ENCODE measurements around the gene TIAL1.
"Not testable (repeated sequence)": the region's sequence is repeated elsewhere in the genome, so short reads cannot be mapped to it uniquely, and the experiment has no call there.

The TIAL1 gene

GRCh38 chr10:119595134-119595675 lies 1.6 kb downstream of the TIAL1 start:
- Histone ChIP-seq H3K27ac (ENCODE audit: low read depth in 2 of 2, low read length in 2 of 2) (peak overlapping the region in 1 of 2 donors; percentile 99), H3K36me3 (ENCODE audit: control insufficient read depth in 2 of 2, insufficient read depth in 2 of 2, low read length in 2 of 2) (peaks cover 0 to under 1% of the 10 kb centered on the region in 2 donors), H3K9me3 (ENCODE audit: control insufficient read depth in 2 of 2, low read length in 2 of 2) (no peaks in the 10 kb centered on the region), H3K4me1 (ENCODE audit: control insufficient read depth in 2 of 2, insufficient read depth in 2 of 2, low read length in 2 of 2) (peaks cover 36 to 37% of the 10 kb centered on the region in 2 donors), H3K27me3 (ENCODE audit: control insufficient read depth in 2 of 2, insufficient read depth in 2 of 2, low read length in 2 of 2) (no peaks in the 10 kb centered on the region), H3K9ac (ENCODE audit: low read depth in 1 of 2, low read length in 2 of 2) (peak overlapping the region; percentile 66 to 83), H3K4me3 (ENCODE audit: low read length in 2 of 2) (peak overlapping the region; percentile 96 to 97)

- Histone ChIP-seq H3K27ac (ENCODE audit: low read depth in 2 of 2, low read length in 2 of 2) (no peak overlapping the region), H3K9me3 (ENCODE audit: control insufficient read depth in 2 of 2, low read length in 2 of 2) (no peaks in the 10 kb centered on the region), H3K27me3 (ENCODE audit: control insufficient read depth in 2 of 2, insufficient read depth in 2 of 2, low read length in 2 of 2) (no peaks in the 10 kb centered on the region), H3K36me3 (ENCODE audit: control insufficient read depth in 2 of 2, insufficient read depth in 2 of 2, low read length in 2 of 2) (peaks cover 26 to 28% of the 10 kb centered on the region in 2 donors), H3K4me1 (ENCODE audit: control insufficient read depth in 2 of 2, insufficient read depth in 2 of 2, low read length in 2 of 2) (peaks cover 10 to 14% of the 10 kb centered on the region in 2 donors), H3K4me3 (ENCODE audit: low read length in 2 of 2) (no peak overlapping the region), H3K9ac (ENCODE audit: low read depth in 1 of 2, low read length in 2 of 2) (no peak overlapping the region)
These were observed 8.7 kb downstream of the TIAL1 start for GRCh38 chr10:119588071-119588470.

- no peaks in the 10 kb centered on the region for H3K4me1 ChIP-seq (ENCODE audit: control insufficient read depth in 2 of 2, insufficient read depth in 2 of 2, low read length in 2 of 2)
- H3K36me3 ChIP-seq (ENCODE audit: control insufficient read depth in 2 of 2, insufficient read depth in 2 of 2, low read length in 2 of 2), result peaks cover 55 to 57% of the 10 kb centered on the region in 2 donors
- H3K4me3 ChIP-seq (ENCODE audit: low read length in 2 of 2), result no peak overlapping the region
- no peaks in the 10 kb centered on the region for H3K27me3 ChIP-seq (ENCODE audit: control insufficient read depth in 2 of 2, insufficient read depth in 2 of 2, low read length in 2 of 2)
- no peak overlapping the region for H3K27ac ChIP-seq (ENCODE audit: low read depth in 2 of 2, low read length in 2 of 2)
- H3K9me3 ChIP-seq (ENCODE audit: control insufficient read depth in 2 of 2, low read length in 2 of 2), result no peaks in the 10 kb centered on the region
- H3K9ac ChIP-seq (ENCODE audit: low read depth in 1 of 2, low read length in 2 of 2), result no peak overlapping the region
These were observed 18.4 kb downstream of the TIAL1 start for GRCh38 chr10:119578355-119578754.

- no peaks in the 10 kb centered on the region for H3K27me3 ChIP-seq (ENCODE audit: control insufficient read depth in 2 of 2, insufficient read depth in 2 of 2, low read length in 2 of 2)
- H3K9ac ChIP-seq (ENCODE audit: low read depth in 1 of 2, low read length in 2 of 2), result no peak overlapping the region
- no peak overlapping the region for H3K27ac ChIP-seq (ENCODE audit: low read depth in 2 of 2, low read length in 2 of 2)
- no peaks in the 10 kb centered on the region for H3K4me1 ChIP-seq (ENCODE audit: control insufficient read depth in 2 of 2, insufficient read depth in 2 of 2, low read length in 2 of 2)
- no peak overlapping the region for H3K4me3 ChIP-seq (ENCODE audit: low read length in 2 of 2)
- peaks cover 51 to 53% of the 10 kb centered on the region in 2 donors for H3K36me3 ChIP-seq (ENCODE audit: control insufficient read depth in 2 of 2, insufficient read depth in 2 of 2, low read length in 2 of 2)
- no peaks in the 10 kb centered on the region for H3K9me3 ChIP-seq (ENCODE audit: control insufficient read depth in 2 of 2, low read length in 2 of 2)
These were observed 20.8 kb downstream of the TIAL1 start for GRCh38 chr10:119575991-119576390.

GRCh38 chr10:119575506-119575905 lies 21.3 kb downstream of the TIAL1 start:
- H3K9me3 ChIP-seq (ENCODE audit: control insufficient read depth in 2 of 2, low read length in 2 of 2), result no peaks in the 10 kb centered on the region
- H3K9ac ChIP-seq (ENCODE audit: low read depth in 1 of 2, low read length in 2 of 2), result no peak overlapping the region
- no peaks in the 10 kb centered on the region for H3K27me3 ChIP-seq (ENCODE audit: control insufficient read depth in 2 of 2, insufficient read depth in 2 of 2, low read length in 2 of 2)
- H3K4me3 ChIP-seq (ENCODE audit: low read length in 2 of 2), result no peak overlapping the region
- no peaks in the 10 kb centered on the region for H3K4me1 ChIP-seq (ENCODE audit: control insufficient read depth in 2 of 2, insufficient read depth in 2 of 2, low read length in 2 of 2)
- no peak overlapping the region for H3K27ac ChIP-seq (ENCODE audit: low read depth in 2 of 2, low read length in 2 of 2)
- H3K36me3 ChIP-seq (ENCODE audit: control insufficient read depth in 2 of 2, insufficient read depth in 2 of 2, low read length in 2 of 2), result peaks cover 51% of the 10 kb centered on the region in 2 donors

GRCh38 chr10:119567978-119568377 lies 28.8 kb downstream of the TIAL1 start:
- no peak overlapping the region for H3K4me3 ChIP-seq (ENCODE audit: low read length in 2 of 2)
- H3K27me3 ChIP-seq (ENCODE audit: control insufficient read depth in 2 of 2, insufficient read depth in 2 of 2, low read length in 2 of 2), result no peaks in the 10 kb centered on the region
- no peaks in the 10 kb centered on the region for H3K9me3 ChIP-seq (ENCODE audit: control insufficient read depth in 2 of 2, low read length in 2 of 2)
- H3K27ac ChIP-seq (ENCODE audit: low read depth in 2 of 2, low read length in 2 of 2), result no peak overlapping the region
- H3K9ac ChIP-seq (ENCODE audit: low read depth in 1 of 2, low read length in 2 of 2), result no peak overlapping the region
- peaks cover 0 to 4% of the 10 kb centered on the region in 2 donors for H3K36me3 ChIP-seq (ENCODE audit: control insufficient read depth in 2 of 2, insufficient read depth in 2 of 2, low read length in 2 of 2)
- H3K4me1 ChIP-seq (ENCODE audit: control insufficient read depth in 2 of 2, insufficient read depth in 2 of 2, low read length in 2 of 2), result no peaks in the 10 kb centered on the region

- Histone ChIP-seq H3K9ac (ENCODE audit: low read depth in 1 of 2, low read length in 2 of 2) (no peak overlapping the region), H3K9me3 (ENCODE audit: control insufficient read depth in 2 of 2, low read length in 2 of 2) (no peaks in the 10 kb centered on the region), H3K4me3 (ENCODE audit: low read length in 2 of 2) (no peak overlapping the region), H3K36me3 (ENCODE audit: control insufficient read depth in 2 of 2, insufficient read depth in 2 of 2, low read length in 2 of 2) (no peaks in the 10 kb centered on the region), H3K27me3 (ENCODE audit: control insufficient read depth in 2 of 2, insufficient read depth in 2 of 2, low read length in 2 of 2) (no peaks in the 10 kb centered on the region), H3K27ac (ENCODE audit: low read depth in 2 of 2, low read length in 2 of 2) (no peak overlapping the region), H3K4me1 (ENCODE audit: control insufficient read depth in 2 of 2, insufficient read depth in 2 of 2, low read length in 2 of 2) (no peaks in the 10 kb centered on the region)
These were observed 34.7 kb downstream of the TIAL1 start for GRCh38 chr10:119562097-119562496.

- not testable (repeated sequence) for H3K36me3 ChIP-seq (ENCODE audit: control insufficient read depth in 2 of 2, insufficient read depth in 2 of 2, low read length in 2 of 2); H3K4me1 ChIP-seq (ENCODE audit: control insufficient read depth in 2 of 2, insufficient read depth in 2 of 2, low read length in 2 of 2); H3K27me3 ChIP-seq (ENCODE audit: control insufficient read depth in 2 of 2, insufficient read depth in 2 of 2, low read length in 2 of 2); H3K4me3 ChIP-seq (ENCODE audit: low read length in 2 of 2); H3K9me3 ChIP-seq (ENCODE audit: control insufficient read depth in 2 of 2, low read length in 2 of 2); H3K9ac ChIP-seq (ENCODE audit: low read depth in 1 of 2, low read length in 2 of 2); H3K27ac ChIP-seq (ENCODE audit: low read depth in 2 of 2, low read length in 2 of 2)
These were observed 37.3 kb downstream of the TIAL1 start for GRCh38 chr10:119559511-119559910.

- not testable (repeated sequence) for H3K9ac ChIP-seq (ENCODE audit: low read depth in 1 of 2, low read length in 2 of 2); H3K27ac ChIP-seq (ENCODE audit: low read depth in 2 of 2, low read length in 2 of 2)
These were observed 40.7 kb downstream of the TIAL1 start for GRCh38 chr10:119556081-119556480.

GRCh38 chr10:119555178-119555784 lies 41.5 kb downstream of the TIAL1 start:
- no peak overlapping the region for H3K27ac ChIP-seq (ENCODE audit: low read depth in 2 of 2, low read length in 2 of 2)
- H3K27me3 ChIP-seq (ENCODE audit: control insufficient read depth in 2 of 2, insufficient read depth in 2 of 2, low read length in 2 of 2), result no peaks in the 10 kb centered on the region
- H3K36me3 ChIP-seq (ENCODE audit: control insufficient read depth in 2 of 2, insufficient read depth in 2 of 2, low read length in 2 of 2), result no peaks in the 10 kb centered on the region
- no peak overlapping the region for H3K4me3 ChIP-seq (ENCODE audit: low read length in 2 of 2)
- no peaks in the 10 kb centered on the region for H3K4me1 ChIP-seq (ENCODE audit: control insufficient read depth in 2 of 2, insufficient read depth in 2 of 2, low read length in 2 of 2)
- H3K9me3 ChIP-seq (ENCODE audit: control insufficient read depth in 2 of 2, low read length in 2 of 2), result no peaks in the 10 kb centered on the region
- no peak overlapping the region for H3K9ac ChIP-seq (ENCODE audit: low read depth in 1 of 2, low read length in 2 of 2)

More at GRCh38 chr10:119556081-119556480, 40.7 kb downstream of the TIAL1 start:
- not testable (repeated sequence) for H3K36me3 ChIP-seq (ENCODE audit: control insufficient read depth in 2 of 2, insufficient read depth in 2 of 2, low read length in 2 of 2); H3K4me1 ChIP-seq (ENCODE audit: control insufficient read depth in 2 of 2, insufficient read depth in 2 of 2, low read length in 2 of 2); H3K4me3 ChIP-seq (ENCODE audit: low read length in 2 of 2); H3K27me3 ChIP-seq (ENCODE audit: control insufficient read depth in 2 of 2, insufficient read depth in 2 of 2, low read length in 2 of 2); H3K9me3 ChIP-seq (ENCODE audit: control insufficient read depth in 2 of 2, low read length in 2 of 2)
